Liver (tissue), 9 donors: ENCODE measurements around the gene ACP1. TPM values are rescaled to one million over a fixed set of nuclear protein-coding genes. Genes with fewer than 3 reads are reported as not detected.

Experiments used
- DNase-seq: peaks from one replicate; pipeline ENCODE4 v3.0.0-alpha.2; 2017; ENCODE audit warnings: low spot score
- H3K27ac ChIP-seq, 2 donors: one replicate each; pipeline ENCODE4 v1.7.0; 2013; ENCODE audit warnings: inconsistent platforms in 2 of 2, low read length in 2 of 2, control low read depth in 1 of 2, low read depth in 1 of 2, mild to moderate bottlenecking in 1 of 2
- H3K27me3 ChIP-seq, 4 donors: one replicate each; pipeline versions ENCODE4 v1.6.1 to v1.7.0; 2013; ENCODE audit warnings: low read length in 3 of 4, inconsistent platforms in 1 of 4, mild to moderate bottlenecking in 1 of 4, moderate library complexity in 1 of 4; ENCODE audit not compliant: control insufficient read depth in 4 of 4, insufficient read depth in 4 of 4
- H3K36me3 ChIP-seq, 4 donors: one replicate each; pipeline versions ENCODE4 v1.6.1 to v1.7.0; 2013; ENCODE audit warnings: low read length in 3 of 4, mild to moderate bottlenecking in 3 of 4, low read depth in 1 of 4, moderate library complexity in 1 of 4; ENCODE audit not compliant: control insufficient read depth in 4 of 4, insufficient read depth in 3 of 4
- H3K4me1 ChIP-seq, 4 donors: one replicate each; pipeline versions ENCODE4 v1.6.1 to v1.7.0; 2013; ENCODE audit warnings: low read length in 3 of 4, mild to moderate bottlenecking in 3 of 4, moderate library complexity in 1 of 4; ENCODE audit not compliant: control insufficient read depth in 4 of 4, insufficient read depth in 4 of 4
- H3K4me3 ChIP-seq, 3 donors: one replicate each; pipeline versions ENCODE4 v1.6.1 to v1.7.0; 2013; ENCODE audit warnings: low read length in 3 of 3, control low read depth in 1 of 3, low read depth in 1 of 3, mild to moderate bottlenecking in 1 of 3
- H3K9ac ChIP-seq, 2 donors: one replicate each; pipeline ENCODE4 v1.7.0; 2013; ENCODE audit warnings: low read length in 2 of 2, mild to moderate bottlenecking in 2 of 2, moderate library complexity in 2 of 2, control low read depth in 1 of 2, low read depth in 1 of 2
- H3K9me3 ChIP-seq, 4 donors: one replicate each; pipeline versions ENCODE4 v1.6.1 to v1.7.0; 2013; ENCODE audit warnings: low read length in 3 of 4; ENCODE audit not compliant: control insufficient read depth in 4 of 4
- EGR1 ChIP-seq, 2 donors: IDR thresholded peaks; 2 replicates each; pipeline ENCODE4 v1.6.1; 2016 to 2018; ENCODE audit warnings: antibody characterized with exemption in 2 of 2, low read depth in 2 of 2
- FOXA2 ChIP-seq: IDR thresholded peaks from 2 replicates; pipeline ENCODE4 v1.6.1; 2016; ENCODE audit warnings: antibody characterized with exemption
- GABPA ChIP-seq, 2 donors: IDR thresholded peaks in 1 of 2; conservative IDR thresholded peaks in 1 of 2; 2 replicates each; pipeline ENCODE4 v1.6.1; 2016; ENCODE audit warnings: antibody characterized with exemption in 2 of 2, mild to moderate bottlenecking in 1 of 2, moderate library complexity in 1 of 2
- HNF4A ChIP-seq, 2 donors: conservative IDR thresholded peaks; 2 replicates each; pipeline ENCODE4 v1.6.1; 2016; ENCODE audit warnings: antibody characterized with exemption in 2 of 2, mild to moderate bottlenecking in 2 of 2
- HNF4G ChIP-seq: IDR thresholded peaks from 2 replicates; pipeline ENCODE4 v1.6.1; 2016; ENCODE audit warnings: antibody characterized with exemption
- NR2F2 ChIP-seq: IDR thresholded peaks from 2 replicates; pipeline ENCODE4 v1.6.1; 2016; ENCODE audit warnings: antibody characterized with exemption
- RAD21 ChIP-seq, 2 donors: IDR thresholded peaks; 2 replicates each; pipeline ENCODE4 v1.6.1; 2016; ENCODE audit warnings: antibody characterized with exemption in 2 of 2, mild to moderate bottlenecking in 2 of 2
- SP1 ChIP-seq: IDR thresholded peaks from 2 replicates; pipeline ENCODE4 v1.6.1; 2018; ENCODE audit warnings: antibody characterized with exemption, mild to moderate bottlenecking
- TAF1 ChIP-seq: conservative IDR thresholded peaks from 2 replicates; pipeline ENCODE4 v1.6.1; 2016; ENCODE audit warnings: antibody characterized with exemption, mild to moderate bottlenecking
- YY1 ChIP-seq: IDR thresholded peaks from 2 replicates; pipeline ENCODE4 v1.6.1; 2016; ENCODE audit warnings: antibody characterized with exemption, mild to moderate bottlenecking
- WGBS: extraction: QIAGEN DNeasy Blood & Tissue Kit; methylation state at CpG from one replicate; pipeline ENCODE4 v1.1.7; 2013; 5-methylcytosine and 5-hydroxymethylcytosine counted together
- polyA plus RNA-seq, 2 donors: library from polyadenylated mRNA; stranded (reverse) in 1 of 2; unstranded in 1 of 2; fragments of 200-250 nt in 1 of 2; fragments of >200 nt in 1 of 2; fragmentation: Nextera tagmentation in 1 of 2; extraction: Ambion mirVana in 1 of 2; gene quantifications; one replicate each; pipeline versions ENCODE4 v1.2.1 to v1.2.3, GENCODE V29; 2013 to 2015
- total RNA-seq, 2 donors: library from RNA; depleted of rRNA; stranded (reverse); fragments of >200 nt; gene quantifications; one replicate each; pipeline ENCODE4 v1.2.3, GENCODE V29; 2014
- TF ChIP-seq, protein P1 (sequence below): fragments of 150-350 bp; IDR thresholded peaks from 2 replicates; pipeline ENCODE4 v1.5.1; 2017; ENCODE audit warnings: improper control_type of control experiment, low read depth, low read length; ENCODE audit not compliant: missing input control
- TF ChIP-seq, protein P2 (sequence below): IDR thresholded peaks from 2 replicates; pipeline ENCODE4 v1.6.1; 2016; ENCODE audit warnings: antibody characterized with exemption
- donor health status: healthy.
- donor health status: healthy.
- donor health status: healthy.
- donor health status: healthy.
- donor health status: healthy.

ACP1 gene
- total and polyA plus RNA-seq, 4 donors, result 59.9 to 115 (median 75.7) TPM

DNA sequence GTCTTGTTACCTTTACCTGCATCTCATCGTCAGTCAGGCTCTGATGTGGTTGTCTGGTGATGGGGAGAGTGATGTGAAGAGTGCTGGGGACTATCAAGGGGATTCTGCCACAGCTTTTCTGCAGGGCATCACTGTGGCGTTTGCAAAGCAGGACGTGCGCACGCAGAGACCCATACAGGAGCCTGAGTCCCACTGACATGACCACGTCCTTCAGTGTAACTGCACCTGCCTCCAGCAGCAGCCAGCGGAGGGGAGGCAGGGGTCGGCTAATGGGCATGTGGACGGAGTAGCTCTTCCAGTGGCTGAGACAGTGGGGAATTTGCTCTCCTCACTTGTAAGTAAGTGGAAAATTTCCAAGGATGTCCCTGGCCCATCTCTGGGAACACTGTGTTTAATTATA lies 16.6 kb downstream of the ACP1 start:
- DNase-seq, result no peak
- no peak overlapping the region for H3K4me3 ChIP-seq
- no peaks in the 10 kb centered on the region for H3K27me3 ChIP-seq
- H3K27ac ChIP-seq, result no peak overlapping the region
- H3K9ac ChIP-seq, result no peak overlapping the region
- peaks cover 0 to 2% (median 0%) of the 10 kb centered on the region in 4 donors for H3K4me1 ChIP-seq
- no peaks in the 10 kb centered on the region for H3K9me3 ChIP-seq
- peaks cover 4 to 37% (median 21%) of the 10 kb centered on the region in 4 donors for H3K36me3 ChIP-seq
- TF ChIP-seq FOXA2 (no peak), HNF4A (conservative IDR thresholded peaks at IDR 0.05) (no peak), NR2F2 (no peak), HNF4G (no peak), EGR1 (IDR thresholded peaks at IDR 0.05; ENCODE audit: low read depth in 2 of 2) (no peak), RAD21 (IDR thresholded peaks at IDR 0.05) (no peak)
- TF ChIP-seq, protein P1, sequence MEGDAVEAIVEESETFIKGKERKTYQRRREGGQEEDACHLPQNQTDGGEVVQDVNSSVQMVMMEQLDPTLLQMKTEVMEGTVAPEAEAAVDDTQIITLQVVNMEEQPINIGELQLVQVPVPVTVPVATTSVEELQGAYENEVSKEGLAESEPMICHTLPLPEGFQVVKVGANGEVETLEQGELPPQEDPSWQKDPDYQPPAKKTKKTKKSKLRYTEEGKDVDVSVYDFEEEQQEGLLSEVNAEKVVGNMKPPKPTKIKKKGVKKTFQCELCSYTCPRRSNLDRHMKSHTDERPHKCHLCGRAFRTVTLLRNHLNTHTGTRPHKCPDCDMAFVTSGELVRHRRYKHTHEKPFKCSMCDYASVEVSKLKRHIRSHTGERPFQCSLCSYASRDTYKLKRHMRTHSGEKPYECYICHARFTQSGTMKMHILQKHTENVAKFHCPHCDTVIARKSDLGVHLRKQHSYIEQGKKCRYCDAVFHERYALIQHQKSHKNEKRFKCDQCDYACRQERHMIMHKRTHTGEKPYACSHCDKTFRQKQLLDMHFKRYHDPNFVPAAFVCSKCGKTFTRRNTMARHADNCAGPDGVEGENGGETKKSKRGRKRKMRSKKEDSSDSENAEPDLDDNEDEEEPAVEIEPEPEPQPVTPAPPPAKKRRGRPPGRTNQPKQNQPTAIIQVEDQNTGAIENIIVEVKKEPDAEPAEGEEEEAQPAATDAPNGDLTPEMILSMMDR, result no peak
- 96% methylated on average over 9 of the region's 9 CpGs for WGBS

DNA sequence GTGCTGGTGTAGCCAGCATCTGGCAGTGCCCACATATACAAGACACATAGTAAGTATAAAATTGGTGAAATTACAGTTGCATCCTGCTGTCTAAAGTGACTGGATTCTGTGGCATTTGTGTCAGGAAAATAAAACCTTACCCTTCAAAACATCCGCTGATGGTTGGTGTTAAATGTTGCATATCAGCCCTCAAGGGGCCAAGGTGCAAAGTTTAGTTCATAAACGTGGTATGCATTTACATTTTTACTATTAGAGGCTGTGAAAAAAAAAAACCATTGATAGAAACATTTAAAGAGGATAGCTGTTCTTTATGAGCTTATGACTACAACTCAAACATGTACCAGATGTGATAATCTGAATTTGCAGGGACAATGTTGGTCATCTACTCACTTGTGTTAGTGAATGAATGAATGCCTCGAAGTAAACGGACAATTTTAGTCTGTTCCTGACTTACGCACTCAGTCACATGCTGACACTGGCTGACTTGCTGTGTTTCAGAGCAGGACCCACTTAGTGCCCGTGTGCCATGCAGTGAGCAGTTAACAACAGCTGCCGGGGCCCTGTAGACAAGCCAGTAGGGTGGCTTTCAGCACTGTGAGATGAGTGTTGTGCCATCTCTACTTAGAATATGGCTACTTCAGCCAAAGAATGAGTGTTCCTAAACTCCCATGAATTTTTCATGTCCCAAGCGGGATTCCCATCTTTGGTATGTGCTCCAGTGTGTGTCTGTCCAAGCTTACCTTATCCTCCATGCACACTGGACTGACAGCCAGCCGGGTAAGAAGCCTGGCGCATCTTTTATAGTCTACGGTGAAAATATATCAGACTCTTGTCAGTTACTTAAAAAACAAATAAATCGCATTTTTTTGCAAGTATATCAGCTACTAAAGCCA lies 17.9 kb downstream of the ACP1 start:
- TF ChIP-seq EGR1 (IDR thresholded peaks at IDR 0.05; ENCODE audit: low read depth in 2 of 2) (no peak), GABPA (IDR thresholded peaks at IDR 0.05 in 1 of 2, conservative IDR thresholded peaks at IDR 0.05 in 1 of 2) (no peak), RAD21 (IDR thresholded peaks at IDR 0.05) (no peak), YY1 (no peak), TAF1 (no peak)
- TF ChIP-seq, protein P2, sequence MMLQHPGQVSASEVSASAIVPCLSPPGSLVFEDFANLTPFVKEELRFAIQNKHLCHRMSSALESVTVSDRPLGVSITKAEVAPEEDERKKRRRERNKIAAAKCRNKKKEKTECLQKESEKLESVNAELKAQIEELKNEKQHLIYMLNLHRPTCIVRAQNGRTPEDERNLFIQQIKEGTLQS, result no peak
- no peak for DNase-seq
- Histone ChIP-seq H3K4me1 (peaks cover 0 to 8% (median 5%) of the 10 kb centered on the region in 4 donors), H3K36me3 (peaks cover 4 to 27% (median 15%) of the 10 kb centered on the region in 4 donors), H3K27me3 (peaks cover 0 to 3% (median 0%) of the 10 kb centered on the region in 4 donors), H3K4me3 (no peak overlapping the region), H3K9ac (no peak overlapping the region), H3K9me3 (no peaks in the 10 kb centered on the region), H3K27ac (no peak overlapping the region)
- WGBS, result 93% methylated on average over 12 of the region's 12 CpGs

DNA sequence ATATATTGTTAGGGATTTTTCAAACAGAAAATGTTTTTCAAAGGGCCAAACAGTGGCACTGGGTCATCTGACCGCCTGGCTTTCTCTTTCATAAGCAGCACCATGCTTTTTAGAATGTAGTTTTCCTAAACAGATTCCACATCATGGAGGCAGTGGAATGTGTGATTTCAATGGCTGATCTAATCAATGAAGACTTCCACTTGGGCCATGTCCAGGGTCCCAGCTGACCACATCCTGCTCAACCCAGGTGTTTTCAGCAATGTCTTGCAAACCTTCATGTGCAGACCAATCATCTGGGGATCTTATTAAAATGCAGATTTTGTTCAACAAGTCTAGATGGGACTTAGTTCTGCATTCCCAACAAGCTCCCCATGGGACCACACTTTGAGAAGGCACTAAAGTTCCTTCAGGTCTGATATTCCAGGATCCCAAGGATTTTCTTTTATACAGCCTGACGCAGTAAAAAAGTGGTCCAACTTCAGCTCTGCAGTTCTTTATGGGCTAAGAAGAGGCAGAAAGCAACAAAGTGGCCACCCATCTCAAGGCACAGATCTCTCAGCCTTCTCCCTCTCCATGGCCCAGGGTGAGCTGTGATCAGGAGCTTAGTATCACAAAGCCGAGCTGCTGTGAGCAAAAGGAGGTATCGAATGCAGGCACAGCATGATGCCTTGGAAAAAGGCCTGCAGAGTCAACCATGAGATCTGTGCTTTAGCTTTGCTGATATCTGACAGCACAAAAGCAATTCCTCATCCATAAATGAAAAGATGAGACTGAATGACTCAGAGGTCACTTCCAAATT lies 19.4 kb downstream of the ACP1 start:
- Histone ChIP-seq H3K9me3 (no peaks in the 10 kb centered on the region), H3K36me3 (peaks cover 4 to 17% (median 9%) of the 10 kb centered on the region in 4 donors), H3K27me3 (peaks cover 0 to 8% (median 2%) of the 10 kb centered on the region in 4 donors), H3K27ac (no peak overlapping the region), H3K4me1 (peaks cover 9 to 18% (median 10%) of the 10 kb centered on the region in 4 donors), H3K9ac (no peak overlapping the region), H3K4me3 (no peak overlapping the region)
- TF ChIP-seq SP1 (no peak), FOXA2 (no peak), NR2F2 (no peak), TAF1 (no peak)
- no peak for DNase-seq
- 88% methylated on average over 4 of the region's 4 CpGs for WGBS
